ENCODE results near the gene SMPD3. TPM values are rescaled to one million over a fixed set of nuclear protein-coding genes. Genes with fewer than 3 reads are reported as not detected.

The SMPD3 gene
- total RNA-seq, 1 experiment from 2014 or later = 0.70 TPM

DNA sequence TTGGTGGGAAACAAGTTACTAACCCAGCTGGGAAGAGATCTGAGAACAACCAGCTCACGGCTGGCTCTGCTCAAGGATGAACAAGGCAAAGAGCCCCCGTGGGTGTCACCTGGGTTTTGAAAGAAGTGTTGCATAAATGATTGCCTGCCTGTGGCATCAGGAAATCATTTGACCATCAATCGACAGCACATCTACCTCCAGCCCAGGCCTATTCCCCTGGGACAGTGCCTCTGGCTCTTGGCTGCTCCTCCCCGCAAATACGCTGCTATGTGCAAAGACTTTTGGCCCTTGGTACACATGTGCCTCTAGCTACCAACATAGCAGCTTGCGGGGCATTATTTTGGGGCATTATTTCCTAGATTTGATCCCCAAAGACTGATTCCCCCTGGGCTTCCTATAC lies 39.4 kb upstream of the SMPD3 start:
- Mint-ChIP-seq H3K27ac (peak overlapping the region in 1 of 3 experiments; percentile 44; a peak in 1 of 7 replicates), H3K36me3 (ENCODE audit: insufficient read depth in 1 of 3, low read depth in 3 of 3) (peaks cover 0 to 4% (median 0%) of the 10 kb centered on the region in 3 experiments; a peak in 2 of 7 replicates), H3K27me3 (ENCODE audit: low read depth) (no peaks in the 10 kb centered on the region), H3K4me1 (peaks cover 23 to 31% of the 10 kb centered on the region in 2 experiments), H3K4me3 (no peak overlapping the region), H3K9me3 (peaks cover 0 to 5% of the 10 kb centered on the region in 2 experiments; a peak in 2 of 5 replicates)
- Histone ChIP-seq H3K23ac (ENCODE audit: insufficient read length, low read depth, low read length) (no peak overlapping the region), H4K8ac (replicated peaks; ENCODE audit: insufficient read length, low read depth, low read length) (no peak overlapping the region), H3K23me2 (ENCODE audit: insufficient read length, low read depth, low read length, poor library complexity, severe bottlenecking) (no peaks in the 10 kb centered on the region), H2BK12ac (ENCODE audit: insufficient read length, low read depth, low read length) (no peak overlapping the region), H4K5ac (ENCODE audit: insufficient read length, low read depth, low read length) (no peak overlapping the region), H2AK5ac (ENCODE audit: insufficient read length, low read length) (no peak overlapping the region), H3K9ac (ENCODE audit: extremely low read depth, insufficient read length, low read length) (no peak overlapping the region), H2BK5ac (ENCODE audit: insufficient read length, low read length) (no peak overlapping the region), H3T11ph (ENCODE audit: low read length) (no peak overlapping the region), H3K9me3 (ENCODE audit: control insufficient read depth, low read depth, low read length) (no peaks in the 10 kb centered on the region), H4K20me1 (ENCODE audit: control insufficient read depth, insufficient read depth, insufficient read length) (no peaks in the 10 kb centered on the region), H2BK120ac (ENCODE audit: low read depth, low read length, poor library complexity, severe bottlenecking) (no peak overlapping the region), H4K91ac (ENCODE audit: insufficient read length, low read depth, low read length) (no peak overlapping the region), H2BK15ac (ENCODE audit: low read depth, low read length) (no peak overlapping the region), H3K27ac (ENCODE audit: insufficient read length, low read depth, low read length) (no peak overlapping the region), H3K4me1 (ENCODE audit: insufficient read depth, low read length) (peaks cover 3% of the 10 kb centered on the region), H2BK20ac (ENCODE audit: low read depth, low read length, poor library complexity, severe bottlenecking) (no peak overlapping the region), H3K18ac (ENCODE audit: insufficient read length, low read depth, low read length) (no peak overlapping the region), H3K79me2 (ENCODE audit: insufficient read depth, low read length) (no peaks in the 10 kb centered on the region), H3K56ac (ENCODE audit: insufficient read length, low read depth, low read length) (no peak overlapping the region), H2AFZ (ENCODE audit: low read length) (no peak overlapping the region), H3K14ac (ENCODE audit: insufficient read depth, low read length) (no peak overlapping the region), H3K4ac (ENCODE audit: low read depth, low read length) (no peak overlapping the region), H3K79me1 (ENCODE audit: insufficient read depth, low read depth, low read length, poor library complexity, severe bottlenecking) (no peaks in the 10 kb centered on the region), H3K27me3 (ENCODE audit: insufficient read depth, low read length) (no peaks in the 10 kb centered on the region), H3K4me2 (ENCODE audit: insufficient read depth, insufficient read length, low read length) (no peak overlapping the region)
- DNase-seq = no peak
- no CpG with 5 or more reads among the region's 6 CpGs for WGBS (ENCODE audit: extremely low coverage, insufficient read length, low lambda C conversion rate)
- TF ChIP-seq CTCF (conservative IDR thresholded peaks at IDR 0.05) = no peak
